Measurements from ENCODE around the gene PCIF1.
"Not testable (repeated sequence)": the region's sequence is repeated elsewhere in the genome, so short reads cannot be mapped to it uniquely, and the experiment has no call there.

PCIF1 gene

DNA sequence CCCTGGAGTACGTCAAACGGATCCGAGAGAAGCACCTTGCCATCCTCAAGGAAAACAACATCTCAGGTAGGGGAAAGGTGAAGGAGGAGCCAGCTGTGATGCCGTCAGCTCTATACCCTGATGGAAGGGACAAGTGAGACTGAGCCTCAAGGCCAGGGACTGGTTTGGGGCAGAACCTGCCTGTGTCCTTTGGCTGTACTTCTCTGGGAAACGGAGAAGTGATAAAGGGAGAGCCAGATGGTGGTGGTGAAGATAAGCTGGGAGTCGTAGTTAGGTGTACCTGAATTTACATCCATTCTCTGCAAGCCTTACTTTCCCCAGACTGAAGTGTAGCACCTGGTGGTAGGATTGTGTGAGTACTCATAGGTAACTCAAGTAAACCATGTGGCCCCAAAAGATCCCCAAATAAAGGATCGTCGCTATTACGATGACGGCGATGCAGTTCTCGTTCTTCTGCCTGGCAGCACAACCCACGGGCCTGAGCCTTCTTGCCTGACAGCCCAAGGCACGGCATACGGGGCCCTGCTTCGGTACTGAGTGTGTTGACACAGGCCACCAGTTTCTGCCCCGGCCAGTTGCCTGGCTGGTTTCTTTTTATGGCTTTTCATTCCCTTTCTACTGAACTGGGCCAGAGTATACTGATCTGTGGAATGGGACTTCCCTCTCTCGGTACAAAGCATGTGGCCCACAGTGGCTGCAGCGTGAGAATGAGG, 10.6 kb downstream of the PCIF1 start:
- no peak for DNase-seq
- in situ Hi-C loops (cut with MboI; ENCODE audit: low pct_unique_long_range_greater_than_20kb, low sequenced_read_pairs) = no loop called here

DNA sequence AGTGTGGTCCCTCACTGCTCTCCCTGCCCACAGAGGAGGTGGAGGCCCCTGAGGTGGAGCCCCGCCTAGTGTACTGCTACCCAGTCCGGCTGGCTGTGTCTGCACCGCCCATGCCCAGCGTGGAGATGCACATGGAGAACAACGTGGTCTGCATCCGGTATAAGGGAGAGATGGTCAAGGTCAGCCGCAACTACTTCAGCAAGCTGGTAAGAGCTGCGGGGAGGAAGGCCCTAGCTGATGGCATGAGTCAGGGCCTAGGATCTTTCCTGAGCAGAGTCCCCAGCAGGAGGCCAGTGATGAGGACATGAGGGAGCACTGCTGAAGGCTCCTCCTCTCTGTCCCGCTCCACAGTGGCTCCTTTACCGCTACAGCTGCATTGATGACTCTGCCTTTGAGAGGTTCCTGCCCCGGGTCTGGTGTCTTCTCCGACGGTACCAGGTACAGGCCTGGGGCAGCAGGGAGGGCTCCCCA, 11.2 kb downstream of the PCIF1 start:
- DNase-seq = no peak
- in situ Hi-C loops (cut with MboI; ENCODE audit: low pct_unique_long_range_greater_than_20kb, low sequenced_read_pairs) = no loop called here

GRCh38 chr20:45946149-45946970, 11.9 kb downstream of the PCIF1 start:
- in situ Hi-C loops (cut with MboI; ENCODE audit: low pct_unique_long_range_greater_than_20kb, low sequenced_read_pairs) = no loop called here
- no peak for DNase-seq

DNA sequence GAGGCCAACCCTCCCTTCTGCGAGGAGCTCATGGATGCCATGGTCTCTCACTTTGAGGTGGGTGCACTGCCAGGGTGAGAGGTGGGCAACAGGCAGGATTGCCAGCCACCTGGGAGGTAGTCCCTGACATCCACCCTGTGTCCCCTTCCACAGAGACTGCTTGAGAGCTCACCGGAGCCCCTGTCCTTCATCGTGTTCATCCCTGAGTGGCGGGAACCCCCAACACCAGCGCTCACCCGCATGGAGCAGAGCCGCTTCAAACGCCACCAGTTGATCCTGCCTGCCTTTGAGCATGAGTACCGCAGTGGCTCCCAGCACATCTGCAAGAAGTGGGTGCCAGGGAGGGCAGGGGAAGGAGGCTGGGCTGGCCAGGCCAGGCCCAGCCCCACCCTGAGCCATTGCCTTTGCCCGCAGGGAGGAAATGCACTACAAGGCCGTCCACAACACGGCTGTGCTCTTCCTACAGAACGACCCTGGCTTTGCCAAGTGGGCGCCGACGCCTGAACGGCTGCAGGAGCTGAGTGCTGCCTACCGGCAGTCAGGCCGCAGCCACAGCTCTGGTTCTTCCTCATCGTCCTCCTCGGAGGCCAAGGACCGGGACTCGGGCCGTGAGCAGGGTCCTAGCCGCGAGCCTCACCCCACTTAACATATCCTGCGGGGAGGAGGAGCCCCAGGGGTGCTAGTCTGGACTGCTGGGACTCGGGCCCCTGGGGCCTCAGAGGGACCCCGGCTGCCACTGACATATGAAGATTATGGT, 12.8 kb downstream of the PCIF1 start:
- in situ Hi-C loops (cut with MboI; ENCODE audit: low pct_unique_long_range_greater_than_20kb, low sequenced_read_pairs) = no loop called here
- DNase-seq = no peak

DNA sequence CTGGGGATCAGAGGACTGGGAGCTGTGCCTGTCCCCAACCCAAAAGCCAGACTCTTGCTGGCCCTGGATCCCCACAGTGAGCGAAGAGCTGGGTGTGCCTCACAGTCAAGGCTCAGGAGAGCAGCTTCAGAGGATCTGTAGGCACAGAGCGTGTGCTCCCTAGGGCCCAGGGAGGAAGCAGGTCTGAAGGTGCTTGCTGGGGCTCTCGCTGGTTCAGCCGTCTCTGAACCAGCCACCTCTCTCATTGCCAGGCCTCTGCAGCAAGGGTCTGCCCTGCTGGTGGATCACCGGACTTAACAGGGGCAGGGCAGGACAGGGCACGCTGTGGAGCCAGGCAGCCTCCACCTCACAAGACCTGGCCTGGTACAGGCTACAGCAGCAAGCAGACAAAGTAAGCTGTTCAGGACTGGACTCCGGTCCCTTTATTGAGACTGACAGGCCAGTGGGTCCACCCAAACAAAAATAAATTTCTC, 13.8 kb downstream of the PCIF1 start:
- no peak for DNase-seq
- in situ Hi-C loops (cut with MboI; ENCODE audit: low pct_unique_long_range_greater_than_20kb, low sequenced_read_pairs) = no loop called here

DNA sequence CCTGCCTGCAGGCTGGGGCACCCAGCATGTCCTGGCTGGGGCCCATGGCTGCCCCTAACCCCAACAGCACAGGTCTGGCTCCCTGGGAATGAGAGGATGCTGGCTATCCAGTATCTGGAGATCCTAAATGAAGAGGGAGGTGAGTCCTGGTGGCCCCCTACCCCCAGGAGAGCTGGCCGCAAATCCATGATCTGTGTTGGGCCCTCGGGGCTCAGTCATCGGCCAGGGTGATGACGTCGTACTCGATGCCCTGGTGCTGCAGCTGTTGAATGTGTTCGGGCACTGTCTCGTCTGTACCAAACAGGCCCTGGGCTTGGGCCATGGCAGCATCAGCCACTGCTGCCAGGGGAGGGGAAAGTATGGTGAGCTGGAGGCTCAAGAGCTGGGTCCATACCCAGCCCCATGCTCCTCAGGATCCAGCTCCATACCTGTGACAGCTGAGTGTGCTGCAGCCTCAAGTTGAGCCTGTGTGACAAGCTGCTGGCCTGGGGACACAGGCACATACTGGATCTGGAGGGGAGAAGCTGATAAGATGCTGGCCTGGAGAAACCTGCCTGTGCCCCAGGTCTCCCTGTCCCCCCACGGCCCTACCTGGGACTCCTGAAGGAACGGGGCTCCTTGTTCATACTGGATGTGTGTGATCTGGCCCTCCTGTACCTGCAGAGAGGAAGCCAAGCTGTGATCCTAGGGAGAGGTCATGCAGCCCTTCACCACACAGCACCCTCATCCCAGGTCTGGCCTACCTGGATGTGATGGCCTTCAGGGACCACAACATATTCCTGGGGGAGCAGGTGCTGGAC, 14.5 kb downstream of the PCIF1 start:
- in situ Hi-C loops (cut with MboI; ENCODE audit: low pct_unique_long_range_greater_than_20kb, low sequenced_read_pairs) = no loop called here
- DNase-seq = no peak

DNA sequence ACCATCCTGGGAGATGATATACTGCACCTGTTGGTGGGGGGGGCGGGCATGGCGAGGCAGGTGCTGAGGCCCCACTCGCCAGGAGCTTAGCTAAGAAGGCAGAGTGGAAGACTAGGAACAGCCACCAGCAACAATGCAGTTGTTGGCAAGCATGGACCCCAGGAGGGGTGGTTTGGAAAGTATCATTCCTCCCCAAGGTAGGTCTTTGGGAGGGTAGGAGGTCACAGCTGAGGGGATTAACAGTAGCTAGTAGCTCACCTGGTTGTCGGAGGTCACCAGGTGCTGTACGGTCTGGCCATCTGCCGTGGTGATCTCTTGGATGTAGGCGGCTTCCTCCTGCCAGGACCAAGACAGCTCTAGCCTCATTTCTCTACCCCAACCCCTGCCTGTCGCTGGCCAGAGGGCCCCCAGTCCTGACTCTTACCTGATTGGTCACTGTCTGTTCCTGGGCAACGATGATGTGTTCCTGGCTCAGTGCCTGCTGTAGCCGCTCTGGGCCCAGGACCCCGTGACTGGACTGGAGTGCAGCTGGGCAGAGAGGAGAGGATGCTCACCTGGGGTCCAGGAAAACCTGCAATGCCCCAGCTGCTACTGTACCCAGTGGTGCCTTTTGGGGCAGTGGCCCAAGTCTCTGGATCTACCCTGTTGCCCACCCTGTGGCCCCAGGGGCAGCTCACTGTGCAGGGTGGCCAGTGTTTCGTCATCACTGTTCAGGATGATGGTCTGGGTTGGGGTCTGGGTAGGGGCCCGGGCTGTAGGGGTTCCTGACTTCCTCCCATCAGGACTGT, 15.3 kb downstream of the PCIF1 start:
- in situ Hi-C loops (cut with MboI; ENCODE audit: low pct_unique_long_range_greater_than_20kb, low sequenced_read_pairs) = loop anchor here (10.0 kb wide), 1 partner anchor 125 kb away; the partner anchor contains the start of gene TNNC2
- no peak for DNase-seq

DNA sequence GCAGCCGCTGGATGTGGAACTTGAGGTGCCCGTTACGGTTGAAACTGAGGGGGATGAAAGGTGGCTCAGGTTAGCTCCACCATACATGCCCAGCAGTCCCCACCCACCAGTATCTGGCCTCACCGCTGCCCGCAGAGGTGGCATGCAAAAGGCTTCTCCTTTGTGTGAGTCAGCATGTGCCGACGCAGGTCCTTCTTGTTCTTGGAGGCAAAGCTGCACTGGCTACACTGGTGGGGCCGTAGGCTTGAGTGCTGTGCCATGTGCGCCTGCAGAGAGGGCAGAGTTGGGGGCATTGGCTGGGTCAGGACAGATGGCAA, 15.8 kb downstream of the PCIF1 start:
- in situ Hi-C loops (cut with MboI; ENCODE audit: low pct_unique_long_range_greater_than_20kb, low sequenced_read_pairs) = loop anchor here (10.0 kb wide), 1 partner anchor 125 kb away; the partner anchor contains the start of gene TNNC2
- no peak for DNase-seq

GRCh38 chr20:45951925-45952834, 17.7 kb downstream of the PCIF1 start:
- in situ Hi-C loops (cut with MboI; ENCODE audit: low pct_unique_long_range_greater_than_20kb, low sequenced_read_pairs) = loop anchor here (10.0 kb wide), 1 partner anchor 127 kb away; the partner anchor contains the start of gene TNNC2
- no peak for DNase-seq

DNA sequence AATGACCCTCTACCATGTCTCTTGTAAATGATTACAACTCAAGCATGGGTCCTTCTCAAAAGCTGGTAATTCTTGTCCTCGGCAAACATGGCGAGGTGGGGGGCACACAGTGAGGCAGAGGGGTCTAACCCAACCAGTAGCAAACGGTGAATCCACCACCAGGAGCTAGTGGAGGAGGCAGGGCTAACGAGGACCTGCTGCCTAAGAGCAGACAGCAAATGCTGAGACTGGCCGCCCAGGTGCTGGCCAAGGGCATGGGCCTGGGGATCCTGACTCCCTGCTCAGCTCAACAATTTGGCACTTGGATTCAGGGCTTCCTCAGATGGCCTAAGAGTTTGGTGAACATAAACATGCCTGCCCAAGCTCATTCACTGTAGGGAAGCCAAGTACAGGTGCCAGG, 18.4 kb downstream of the PCIF1 start:
- no peak for DNase-seq
- in situ Hi-C loops (cut with MboI; ENCODE audit: low pct_unique_long_range_greater_than_20kb, low sequenced_read_pairs) = loop anchor here (10.0 kb wide), 1 partner anchor 128 kb away; the partner anchor contains the start of gene TNNC2

GRCh38 chr20:45953672-45954071, 19.2 kb downstream of the PCIF1 start:
- in situ Hi-C loops (cut with MboI; ENCODE audit: low pct_unique_long_range_greater_than_20kb, low sequenced_read_pairs) = loop anchor here (10.0 kb wide), 1 partner anchor 129 kb away; the partner anchor contains the start of gene TNNC2
- DNase-seq = no peak

DNA sequence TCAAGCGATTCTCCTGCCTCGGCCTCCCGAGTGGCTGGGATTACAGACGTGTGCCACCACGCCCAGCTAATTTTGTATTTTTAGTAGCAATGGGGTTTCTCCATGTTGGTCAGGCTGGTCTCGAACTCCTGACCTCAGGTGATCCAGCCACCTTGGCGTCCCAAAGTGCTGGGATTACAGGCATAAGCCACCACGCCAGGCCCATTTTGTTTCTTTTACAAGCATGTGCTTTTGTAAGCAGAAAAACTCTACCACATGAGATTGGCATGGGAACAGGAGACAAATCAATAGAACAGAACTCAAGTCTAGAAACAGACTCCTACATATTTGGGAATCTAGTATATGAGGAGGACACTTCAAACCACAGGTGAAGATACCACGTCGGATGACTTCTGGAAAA, 21.8 kb downstream of the PCIF1 start:
- in situ Hi-C loops (cut with MboI; ENCODE audit: low pct_unique_long_range_greater_than_20kb, low sequenced_read_pairs) = loop anchor here (10.0 kb wide), 1 partner anchor 132 kb away; the partner anchor contains the start of gene TNNC2
- DNase-seq = not testable (repeated sequence)

GRCh38 chr20:45957021-45957941, 22.8 kb downstream of the PCIF1 start:
- no peak for DNase-seq
- in situ Hi-C loops (cut with MboI; ENCODE audit: low pct_unique_long_range_greater_than_20kb, low sequenced_read_pairs) = loop anchor here (10.0 kb wide), 1 partner anchor 132 kb away; the partner anchor contains the start of gene TNNC2

GRCh38 chr20:45958593-45958992, 24.1 kb downstream of the PCIF1 start:
- no peak for DNase-seq
- in situ Hi-C loops (cut with MboI; ENCODE audit: low pct_unique_long_range_greater_than_20kb, low sequenced_read_pairs) = loop anchor here (10.0 kb wide), 1 partner anchor 134 kb away; the partner anchor contains the start of gene TNNC2

DNA sequence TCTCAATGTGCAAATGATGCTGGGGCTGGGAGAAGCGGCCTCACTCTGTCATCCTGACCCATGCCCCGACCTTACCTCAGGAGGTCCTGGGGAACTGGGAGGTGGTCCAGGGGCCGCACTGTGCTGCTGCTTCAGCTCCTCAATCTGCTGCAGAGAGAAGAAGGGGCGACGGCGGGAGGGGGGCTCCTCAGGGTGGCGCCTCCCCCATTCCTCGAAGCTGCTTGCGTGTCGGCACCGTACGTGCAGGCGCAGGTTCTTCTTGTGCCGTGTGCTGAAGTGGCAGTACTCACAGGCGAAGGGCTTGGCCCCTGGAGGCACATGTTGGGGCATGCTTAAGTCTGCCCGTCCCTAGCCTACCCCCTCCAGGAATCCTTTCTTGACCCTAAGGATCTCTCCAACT, 24.6 kb downstream of the PCIF1 start:
- in situ Hi-C loops (cut with MboI; ENCODE audit: low pct_unique_long_range_greater_than_20kb, low sequenced_read_pairs) = loop anchor here (10.0 kb wide), 1 partner anchor 134 kb away; the partner anchor contains the start of gene TNNC2
- DNase-seq = no peak
